Measurements from ENCODE around the gene CST1. TPM values are rescaled to one million over a fixed set of nuclear protein-coding genes. Genes with fewer than 3 reads are reported as not detected.

Gene CST1, protein sequence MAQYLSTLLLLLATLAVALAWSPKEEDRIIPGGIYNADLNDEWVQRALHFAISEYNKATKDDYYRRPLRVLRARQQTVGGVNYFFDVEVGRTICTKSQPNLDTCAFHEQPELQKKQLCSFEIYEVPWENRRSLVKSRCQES
- total RNA-seq: 0.80 and 1.3 TPM in 2 replicates

DNA sequence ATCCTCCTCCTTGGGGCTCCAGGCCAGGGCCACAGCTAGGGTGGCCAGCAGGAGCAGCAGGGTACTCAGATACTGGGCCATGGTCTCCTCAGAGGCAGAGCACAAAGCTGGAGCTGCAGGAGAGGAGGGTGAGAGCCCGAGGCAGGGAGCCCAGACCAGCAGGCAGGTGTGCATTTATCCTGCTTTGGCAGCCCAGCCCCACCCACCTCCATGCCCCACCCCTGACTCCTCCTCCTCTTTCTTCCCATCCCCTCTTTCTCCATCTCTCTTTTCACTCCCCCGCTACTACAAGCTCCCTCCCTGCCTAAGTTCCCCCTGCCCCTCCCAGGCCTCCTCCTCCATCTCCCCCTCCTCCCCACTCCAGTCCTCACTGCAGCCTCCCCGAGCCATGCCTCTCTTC, at the start of gene CST1:
Gene CST1, minus strand, starts transcription at position 150 of the 400 bp plus-strand sequence. Its CDS starts 69 bp downstream, at position 81.

Other genes starting within 250 kb of the CST1 start
- gene CST9L, start 182.5 kb downstream of the CST1 start, total RNA-seq: not detected in 2 replicates
- gene CST9, start 145.0 kb downstream of the CST1 start, total RNA-seq: not detected in 2 replicates
- 489 and 519 TPM in 2 replicates for gene CST3, start 113.0 kb downstream of the CST1 start, total RNA-seq
- gene CST4, start 61.9 kb downstream of the CST1 start, total RNA-seq: 0.25 TPM in 1 of 2 replicates, not detected in the other
- not detected in 2 replicates for gene CST2, start 75.8 kb upstream of the CST1 start, total RNA-seq
- not detected in 2 replicates for gene CST5, start 128.8 kb upstream of the CST1 start, total RNA-seq
- gene GGTLC1, start 237.8 kb upstream of the CST1 start, total RNA-seq: not detected in 2 replicates